GM12872 (cell line): ENCODE results near the gene CCDC159.
A peak's percentile ranks its signal among the peaks of the same experiment; 100 is the strongest.

Source experiments
- TF ChIP-seq, protein P1 (sequence below): IDR thresholded peaks from 3 replicates; pipeline ENCODE4 v1.5.1; 2011; ENCODE audit warnings: low read depth, mild to moderate bottlenecking, low read length, moderate library complexity; ENCODE audit not compliant: insufficient read depth

Gene CCDC159

DNA sequence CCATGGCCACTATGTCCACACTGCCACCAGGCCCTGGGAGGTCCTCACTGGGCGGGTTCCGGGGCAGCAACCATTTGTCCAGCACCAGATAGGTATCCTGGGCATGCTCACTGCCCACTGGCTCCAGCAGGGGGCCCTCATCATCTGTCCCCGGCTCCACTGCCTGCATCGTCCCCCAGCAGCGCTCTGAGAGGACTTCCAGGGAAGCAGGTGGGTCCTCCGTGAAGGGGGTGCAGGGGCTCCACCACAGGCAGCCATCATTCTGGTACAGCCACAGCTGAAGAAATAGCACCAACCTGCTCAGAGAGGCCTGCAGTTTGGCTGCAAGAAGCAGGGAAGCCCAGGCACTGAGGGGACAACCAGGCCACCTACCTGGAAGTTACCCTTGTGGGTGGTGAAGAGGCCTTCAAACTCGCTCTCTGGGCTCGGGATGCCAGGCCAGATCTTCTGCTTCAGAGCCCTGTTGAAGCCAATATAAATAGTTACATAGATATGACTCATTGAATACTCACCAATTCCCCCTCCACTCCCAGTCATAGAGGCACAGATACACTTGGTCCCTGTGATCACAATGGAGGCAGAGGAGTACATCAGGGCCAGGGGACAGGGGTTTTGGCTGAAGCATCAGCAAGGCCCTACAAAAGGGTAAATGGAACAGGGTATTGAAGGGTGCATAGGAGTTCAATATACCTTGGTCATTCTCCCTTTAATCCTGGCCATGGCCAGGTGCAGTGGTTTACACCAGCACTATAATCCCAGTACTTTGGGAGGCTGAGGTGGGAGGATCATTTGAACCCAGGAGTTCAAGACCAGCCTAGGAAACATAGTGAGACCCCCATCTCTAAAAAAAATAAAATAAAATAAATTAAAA, 32.2 kb downstream of the CCDC159 start:
- TF ChIP-seq, protein P1, sequence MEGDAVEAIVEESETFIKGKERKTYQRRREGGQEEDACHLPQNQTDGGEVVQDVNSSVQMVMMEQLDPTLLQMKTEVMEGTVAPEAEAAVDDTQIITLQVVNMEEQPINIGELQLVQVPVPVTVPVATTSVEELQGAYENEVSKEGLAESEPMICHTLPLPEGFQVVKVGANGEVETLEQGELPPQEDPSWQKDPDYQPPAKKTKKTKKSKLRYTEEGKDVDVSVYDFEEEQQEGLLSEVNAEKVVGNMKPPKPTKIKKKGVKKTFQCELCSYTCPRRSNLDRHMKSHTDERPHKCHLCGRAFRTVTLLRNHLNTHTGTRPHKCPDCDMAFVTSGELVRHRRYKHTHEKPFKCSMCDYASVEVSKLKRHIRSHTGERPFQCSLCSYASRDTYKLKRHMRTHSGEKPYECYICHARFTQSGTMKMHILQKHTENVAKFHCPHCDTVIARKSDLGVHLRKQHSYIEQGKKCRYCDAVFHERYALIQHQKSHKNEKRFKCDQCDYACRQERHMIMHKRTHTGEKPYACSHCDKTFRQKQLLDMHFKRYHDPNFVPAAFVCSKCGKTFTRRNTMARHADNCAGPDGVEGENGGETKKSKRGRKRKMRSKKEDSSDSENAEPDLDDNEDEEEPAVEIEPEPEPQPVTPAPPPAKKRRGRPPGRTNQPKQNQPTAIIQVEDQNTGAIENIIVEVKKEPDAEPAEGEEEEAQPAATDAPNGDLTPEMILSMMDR = peak; percentile 78

DNA sequence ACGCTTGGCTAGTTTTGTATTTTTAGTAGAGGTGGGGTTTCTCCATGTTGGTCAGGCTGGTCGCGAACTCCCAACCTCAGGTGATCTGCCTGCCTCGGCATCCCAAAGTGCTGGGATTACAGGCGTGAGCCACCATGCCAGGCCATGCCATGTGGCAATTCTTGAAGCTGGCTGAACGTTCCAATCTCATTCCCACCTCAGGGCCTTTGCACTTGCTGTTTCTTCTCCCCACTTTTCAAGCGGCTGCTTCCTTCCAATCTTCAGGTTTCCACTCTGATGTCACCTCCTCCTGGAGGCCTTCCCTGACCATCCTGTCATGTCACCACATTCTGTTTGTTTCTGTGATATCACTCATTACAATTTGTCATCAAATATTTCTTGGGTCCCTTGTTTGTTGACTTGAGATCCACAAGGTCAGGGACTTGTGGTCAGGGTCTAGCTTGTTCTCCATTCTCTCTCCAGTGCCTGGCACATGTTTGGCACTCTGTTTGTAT, 33.6 kb downstream of the CCDC159 start:
- TF ChIP-seq, protein P1 = no peak

DNA sequence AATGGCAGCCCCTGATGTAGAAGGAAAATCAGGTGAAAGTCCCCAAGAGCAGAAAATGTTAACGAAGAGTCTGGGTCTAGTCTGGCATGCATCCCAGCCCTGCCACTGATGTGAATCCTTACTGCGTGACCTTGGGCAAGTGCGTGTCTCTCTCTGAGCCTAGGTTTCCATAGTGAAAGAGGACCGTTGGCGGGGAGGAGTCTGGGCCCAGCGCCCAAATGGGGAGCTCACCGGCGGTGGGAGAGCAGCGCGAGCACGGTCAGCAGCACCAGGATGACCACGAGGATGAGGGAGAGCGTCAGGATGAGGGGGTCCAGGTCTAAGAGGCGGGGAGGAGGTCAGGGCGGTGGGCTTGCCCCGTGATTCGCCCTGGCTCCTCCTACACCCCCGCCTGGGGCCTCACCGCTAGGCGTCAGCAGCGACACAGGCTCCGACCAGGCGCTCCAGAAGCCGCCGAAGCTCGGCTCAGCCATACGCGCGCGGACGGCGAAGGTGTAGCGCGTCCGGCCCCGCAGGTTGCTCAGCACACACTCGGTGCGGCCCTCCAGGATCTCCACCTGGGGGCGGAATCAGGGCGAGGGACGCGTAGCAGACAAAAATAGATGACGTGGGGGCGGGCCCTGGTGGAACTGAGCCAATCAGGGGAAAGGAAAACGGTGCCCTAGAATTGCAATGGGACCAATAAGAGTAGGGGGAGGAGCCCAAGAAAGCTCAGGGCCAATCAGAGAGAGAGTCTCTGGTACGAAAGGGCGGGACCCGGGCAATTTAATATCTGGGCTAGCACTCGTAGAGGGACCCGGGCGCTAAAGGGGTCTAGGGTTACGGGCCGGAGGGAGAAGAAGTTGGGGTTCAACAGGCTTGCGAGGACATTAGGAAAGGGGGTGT, 34.6 kb downstream of the CCDC159 start:
- TF ChIP-seq, protein P1 = peak; percentile 82

DNA sequence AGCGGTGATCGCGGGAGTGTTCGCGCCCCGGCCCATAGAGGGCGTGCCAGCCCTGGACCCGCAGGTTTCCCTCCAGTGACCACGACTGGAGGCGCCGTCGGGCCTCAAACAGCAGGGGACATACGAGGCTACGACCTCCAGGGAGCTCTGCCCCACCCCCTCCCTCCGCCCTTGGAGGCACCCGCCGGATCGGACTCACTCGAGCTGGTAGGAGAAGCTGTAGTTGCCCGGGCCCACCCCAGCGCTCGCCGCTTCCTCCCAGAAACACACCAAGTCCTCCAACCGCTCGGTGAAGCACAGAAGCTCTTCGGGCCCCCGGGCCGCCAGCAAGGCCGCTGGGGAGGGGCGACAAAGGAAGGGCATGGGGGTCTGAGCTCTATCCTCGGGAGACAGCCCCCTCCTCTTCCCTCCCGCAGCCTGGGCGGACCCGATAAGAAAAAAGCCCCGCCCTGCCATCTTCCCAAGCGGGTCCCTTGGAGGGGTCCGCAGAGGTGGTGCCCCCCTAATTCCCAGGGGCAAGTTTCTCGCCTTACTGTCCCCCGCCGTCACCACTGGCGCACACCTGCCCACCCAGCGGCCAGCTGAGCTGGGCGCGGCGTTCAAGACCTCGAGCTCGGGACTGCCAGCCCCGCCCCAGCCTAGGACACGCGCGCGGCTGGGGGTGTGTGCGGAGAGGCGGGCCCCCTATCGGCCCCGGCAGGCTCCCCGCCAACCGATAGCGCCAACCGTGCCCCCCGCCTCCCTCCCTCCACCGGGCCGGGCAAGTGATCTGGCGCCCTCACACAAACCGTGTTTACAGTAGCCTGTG, 36.8 kb downstream of the CCDC159 start:
- TF ChIP-seq, protein P1 = peak; percentile 55

DNA sequence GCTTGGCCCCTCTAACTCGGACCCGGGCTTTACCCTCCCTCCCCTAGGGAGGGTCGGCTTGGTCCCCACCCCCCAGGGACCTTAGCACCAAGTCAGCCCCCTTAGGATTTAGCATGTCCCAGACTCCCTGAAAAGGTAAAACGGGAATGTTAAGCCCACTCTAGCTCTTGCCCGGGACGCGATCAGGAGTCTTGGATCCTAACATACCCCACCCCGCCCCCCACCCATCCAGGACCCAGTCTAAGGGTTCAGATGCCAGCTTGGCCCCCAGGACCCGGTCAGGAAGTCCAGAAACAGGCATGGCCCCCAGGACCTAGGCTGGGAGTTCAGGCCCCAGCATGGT, 37.4 kb downstream of the CCDC159 start:
- TF ChIP-seq, protein P1 = no peak

DNA sequence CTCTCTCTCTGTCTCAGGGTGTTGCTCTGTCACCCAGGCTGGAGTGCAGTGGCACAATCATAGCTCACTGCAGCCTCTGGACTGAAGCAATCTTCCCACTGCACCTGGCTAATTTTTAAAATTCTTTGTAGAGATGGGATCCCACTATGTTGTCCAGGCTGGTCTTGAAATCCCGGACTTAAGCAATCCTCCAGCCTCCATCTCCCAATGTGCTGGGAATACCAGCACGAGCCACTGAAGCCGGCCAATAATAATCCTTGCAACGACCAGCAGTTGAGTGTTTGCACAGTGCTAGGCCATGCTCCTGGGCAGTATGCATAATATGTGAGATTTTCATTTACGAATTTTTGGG, 38.4 kb downstream of the CCDC159 start:
- TF ChIP-seq, protein P1 = no peak
